HG02571 (cell line): ENCODE results near the gene RNF166.

Experiments used
- ATAC-seq: cut with Tn5 transposase; IDR thresholded peaks from one replicate; pipeline ENCODE4 v1.9.1; 2021; ENCODE audit warnings: mild to moderate bottlenecking, moderate library complexity; ENCODE audit not compliant: unreplicated experiment

Gene RNF166

DNA sequence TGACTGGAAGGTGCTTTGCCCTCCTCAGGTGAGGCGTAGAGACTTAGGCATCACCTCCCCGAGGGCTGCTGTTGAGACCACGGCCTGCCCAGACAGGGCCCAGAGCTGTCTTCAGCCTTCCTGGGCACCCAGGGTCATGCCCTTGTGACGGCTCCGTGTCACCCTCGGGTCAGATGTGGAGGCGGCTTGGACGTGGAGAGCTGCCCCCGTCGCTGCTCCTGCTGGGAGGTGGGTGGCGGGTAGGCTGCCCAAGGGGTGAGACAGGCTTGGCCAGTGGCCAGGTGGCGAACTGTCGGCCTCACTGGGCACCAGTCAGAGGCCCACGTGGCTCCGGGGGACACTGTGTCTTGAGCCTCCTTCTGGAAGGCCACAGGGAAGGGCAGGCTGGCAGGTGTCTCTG, 11.0 kb downstream of the RNF166 start:
- ATAC-seq, result no peak

GRCh38 chr16:88694221-88695087, 11.8 kb downstream of the RNF166 start:
- ATAC-seq, result no peak

GRCh38 chr16:88693420-88694177, 12.6 kb downstream of the RNF166 start:
- no peak for ATAC-seq

DNA sequence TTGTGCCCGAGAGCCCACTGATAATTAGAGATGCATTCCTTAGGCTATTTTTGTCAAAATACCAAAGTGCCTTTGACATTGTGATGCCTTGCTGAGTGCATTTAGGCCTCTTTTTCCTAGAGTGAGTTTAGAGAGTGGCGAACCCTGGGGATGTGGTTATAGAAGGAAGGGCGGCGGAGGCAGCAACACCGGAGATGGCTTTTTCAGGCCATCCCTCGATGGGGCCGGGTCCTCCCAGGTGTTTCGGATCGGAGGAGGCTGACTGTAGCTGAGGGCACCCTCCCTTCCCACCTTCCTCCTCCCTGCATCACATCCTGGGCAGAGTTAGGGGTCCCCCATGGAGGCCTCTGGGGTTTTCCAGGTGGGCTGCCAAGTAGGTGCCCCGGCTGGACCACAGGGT, 13.3 kb downstream of the RNF166 start:
- ATAC-seq, result no peak

GRCh38 chr16:88691924-88692560, 14.2 kb downstream of the RNF166 start:
- no peak for ATAC-seq

DNA sequence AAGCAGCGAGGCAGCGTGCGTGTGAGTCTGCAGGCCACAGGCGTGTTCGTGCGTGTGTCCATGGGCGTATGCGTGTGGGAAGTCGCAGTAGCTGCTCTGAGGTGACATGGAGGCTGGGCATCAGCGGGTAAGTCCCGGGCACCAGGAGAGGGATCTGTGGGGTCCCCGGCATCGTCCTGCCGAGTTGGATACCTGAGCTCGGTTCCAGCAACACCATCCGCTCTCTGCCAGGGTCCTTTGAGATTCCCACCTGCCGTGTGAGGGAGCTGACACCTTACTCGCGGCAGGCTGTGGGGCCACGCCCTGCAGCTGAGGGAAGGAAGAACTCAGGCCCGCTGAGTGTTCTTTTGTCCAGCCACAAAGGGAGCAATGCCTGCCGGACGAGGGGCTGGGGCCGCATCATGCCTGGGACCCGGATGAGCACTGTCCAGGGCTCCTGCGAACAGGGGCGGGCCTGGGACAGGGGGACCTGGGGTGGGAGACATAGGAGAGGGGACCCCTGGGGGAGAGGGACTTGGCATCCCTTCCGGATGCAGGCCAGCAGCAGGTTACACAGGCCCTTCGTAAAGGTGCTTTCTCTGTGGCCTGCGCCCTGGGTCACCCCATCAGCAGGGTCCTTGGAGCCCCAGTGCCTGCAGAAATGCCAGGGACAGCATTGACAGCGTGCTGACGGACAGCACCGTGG, 14.9 kb downstream of the RNF166 start:
- no peak for ATAC-seq

- ATAC-seq, result no peak
These were observed 15.7 kb downstream of the RNF166 start for GRCh38 chr16:88690341-88691128.

DNA sequence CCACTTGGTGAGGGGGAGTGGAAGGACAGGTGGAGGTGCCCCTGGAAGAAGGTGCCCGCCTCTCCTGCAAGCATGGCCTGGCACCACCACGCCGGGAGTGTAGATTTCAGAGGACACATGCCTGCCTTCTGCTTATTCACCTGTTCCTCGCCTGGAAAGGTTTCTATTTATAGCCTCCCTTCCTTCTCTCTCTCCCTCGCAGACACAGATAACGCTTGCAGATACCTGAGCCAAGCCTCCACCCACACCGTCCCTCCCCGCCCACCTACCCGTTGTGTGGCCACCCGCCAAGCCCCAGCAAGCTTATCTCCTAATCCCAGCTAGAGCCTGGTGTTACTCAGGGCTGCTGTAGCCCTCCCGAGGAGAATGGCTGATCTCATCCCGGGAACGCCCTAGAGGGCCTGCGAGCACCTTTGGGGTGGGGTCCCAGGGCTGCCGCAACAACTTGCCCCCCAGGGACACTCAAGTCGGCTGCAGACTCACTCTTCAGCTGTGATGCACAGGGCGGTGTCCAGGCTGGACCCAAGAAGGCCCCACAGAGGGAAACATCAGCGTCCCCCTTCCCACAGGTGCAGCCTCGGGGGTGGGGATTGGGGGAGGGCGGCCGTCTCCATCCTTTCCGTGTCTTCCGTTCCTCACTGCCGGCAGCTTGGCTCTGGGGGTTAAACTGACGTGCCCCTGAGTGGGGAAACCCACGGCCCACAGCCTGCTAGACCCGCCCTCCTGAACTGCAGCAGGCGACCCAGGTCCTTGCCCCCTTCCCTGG, 18.0 kb downstream of the RNF166 start:
- ATAC-seq, result no peak

- no peak for ATAC-seq
These were observed 18.6 kb downstream of the RNF166 start for GRCh38 chr16:88687676-88688012.

GRCh38 chr16:88687254-88687576, 19.0 kb downstream of the RNF166 start:
- ATAC-seq, result no peak

DNA sequence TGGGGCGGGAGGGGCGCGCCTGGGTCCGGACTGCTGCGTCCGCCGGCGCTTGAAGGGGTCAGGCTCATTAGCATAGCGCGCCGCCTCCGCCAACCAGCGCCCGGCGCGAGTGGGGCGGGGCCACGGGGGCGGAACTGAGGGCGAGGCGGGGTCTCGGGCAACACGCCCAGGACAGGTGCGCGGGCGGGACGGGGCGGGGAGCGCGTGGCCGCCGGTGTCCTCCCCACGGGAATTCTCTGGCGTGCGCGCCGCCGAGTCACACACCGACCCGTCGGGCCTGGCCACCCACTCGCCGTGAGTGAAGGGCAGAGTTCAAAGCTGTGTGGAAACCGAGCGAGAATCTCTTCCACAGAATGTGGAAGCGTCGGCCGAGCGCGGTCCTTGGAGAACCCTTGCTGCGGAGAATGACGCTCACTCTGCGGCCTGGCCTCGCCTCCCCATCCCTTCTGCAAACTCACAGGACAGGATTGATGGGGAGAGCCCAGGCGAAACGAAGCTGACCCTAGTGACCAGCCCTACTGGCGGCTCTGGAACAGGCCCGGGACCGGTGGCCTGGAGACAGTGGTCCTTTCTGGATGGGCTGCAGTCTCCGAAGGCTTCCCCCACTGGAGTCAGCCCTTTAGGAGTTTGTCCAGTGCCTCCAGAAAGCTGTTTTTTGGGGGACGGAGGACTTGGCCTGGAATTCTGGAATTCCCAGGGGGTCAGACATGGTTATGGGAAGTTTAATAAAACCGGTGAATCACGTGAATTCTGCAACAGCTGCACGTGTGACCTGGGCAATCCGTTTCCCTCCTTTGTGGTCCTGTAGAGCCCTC, 19.6 kb downstream of the RNF166 start, which contains the start of gene SNAI3:
TSS of gene SNAI3 (minus strand) at position 69 of the 815 bp plus-strand sequence. CDS start 101 bp downstream, outside the sequence.
- ATAC-seq, result peak; percentile 64

DNA sequence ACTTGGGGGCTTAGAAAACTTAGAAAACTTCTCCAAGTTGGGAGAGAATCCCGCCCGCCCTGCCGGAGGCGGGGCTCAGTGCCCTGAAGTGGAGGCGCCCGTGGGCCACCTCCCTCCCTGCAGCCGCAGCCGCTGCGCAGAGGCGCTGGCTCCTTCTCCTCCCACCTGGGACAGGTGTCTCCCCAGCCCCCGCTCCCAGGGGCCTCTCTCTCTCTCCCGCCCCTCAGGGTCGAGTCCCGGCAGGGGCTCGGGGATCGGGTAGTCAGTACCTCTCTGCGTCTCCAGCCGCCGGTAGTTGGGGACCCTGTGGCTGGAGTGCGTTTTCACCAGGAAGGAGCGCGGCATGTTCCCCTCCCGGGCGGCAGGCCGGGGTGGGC, 20.2 kb downstream of the RNF166 start:
- peak; percentile 17 for ATAC-seq

- no peak for ATAC-seq
These were observed 20.8 kb downstream of the RNF166 start for GRCh38 chr16:88685156-88686061.

GRCh38 chr16:88684569-88685155, 21.5 kb downstream of the RNF166 start:
- no peak for ATAC-seq

DNA sequence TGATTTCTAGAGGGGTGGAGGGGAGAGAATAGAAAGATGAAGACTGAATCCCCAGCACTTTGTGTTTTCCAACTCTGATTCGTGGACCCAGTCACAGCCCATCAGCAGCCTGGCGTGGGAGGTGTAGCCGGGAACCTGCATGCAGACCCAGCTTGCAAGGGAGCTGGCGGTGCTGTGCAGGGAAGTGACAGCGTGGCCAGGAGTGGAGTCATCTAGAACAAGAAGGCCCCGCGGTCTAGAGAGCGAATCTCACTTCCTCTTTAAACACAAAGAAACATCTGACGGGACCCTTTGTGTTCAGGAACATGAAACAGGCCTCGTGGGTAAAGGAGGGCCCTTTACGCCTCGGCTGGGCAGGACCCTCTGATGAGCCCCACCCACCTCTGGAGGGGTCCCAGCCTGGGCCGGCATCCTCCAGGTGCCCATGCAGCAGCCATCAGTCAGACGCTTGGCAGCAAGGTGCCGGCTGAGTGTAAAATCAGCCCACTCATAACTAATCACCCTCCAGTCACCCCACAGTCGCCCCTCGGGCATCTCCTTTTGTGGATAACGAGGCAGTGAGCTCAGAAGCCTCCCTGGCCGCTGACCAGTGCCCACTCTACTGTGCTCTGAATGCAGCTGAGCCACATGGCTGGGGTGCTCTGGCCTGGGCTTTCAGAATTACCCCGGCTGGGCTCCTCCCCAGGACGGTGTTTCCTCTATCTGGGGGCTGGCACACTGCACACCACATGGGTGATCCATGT, 24.3 kb downstream of the RNF166 start:
- ATAC-seq, result peak; percentile 48

- ATAC-seq, result no peak
These were observed 25.0 kb downstream of the RNF166 start for GRCh38 chr16:88681084-88681680.
